IMR-90 (cell line): ENCODE measurements around the gene AP2B1.

ENCODE experiments used
- CTCF ChIP-seq: conservative IDR thresholded peaks from 2 replicates; pipeline ENCODE4 v1.5.1; 2012; ENCODE audit warnings: mild to moderate bottlenecking, low read depth, low read length, improper control_type of control experiment
- MAZ ChIP-seq: IDR thresholded peaks from 2 replicates; pipeline ENCODE4 v1.6.1; 2012; ENCODE audit warnings: low read depth, mild to moderate bottlenecking, low read length, improper control_type of control experiment, moderate library complexity, borderline replicate concordance

- TF ChIP-seq CTCF, result no peak
- TF ChIP-seq MAZ, result peak; percentile 83
Measured at GRCh38 chr17:35731239-35731916, 144.3 kb downstream of the AP2B1 start, which contains the start of gene RASL10B.
